Umbilical cord (tissue), 2 donors: Measurements from ENCODE around the gene CCDC149. TPM values are rescaled to one million over a fixed set of nuclear protein-coding genes. Genes with fewer than 3 reads are reported as not detected.

Source experiments
- DNase-seq: peaks from one replicate; pipeline ENCODE4 v3.0.0-alpha.2; 2015; ENCODE audit warnings: low spot score
- total RNA-seq: library from RNA; depleted of rRNA; stranded (reverse); fragments of >200 nt; gene quantifications from one replicate; pipeline ENCODE4 v1.2.3, GENCODE V29; 2014; ENCODE audit warnings: low replicate concordance; ENCODE audit not compliant: insufficient read depth

The CCDC149 gene
- total RNA-seq, 1 donor from 2014 or later: 17.8 TPM

DNA sequence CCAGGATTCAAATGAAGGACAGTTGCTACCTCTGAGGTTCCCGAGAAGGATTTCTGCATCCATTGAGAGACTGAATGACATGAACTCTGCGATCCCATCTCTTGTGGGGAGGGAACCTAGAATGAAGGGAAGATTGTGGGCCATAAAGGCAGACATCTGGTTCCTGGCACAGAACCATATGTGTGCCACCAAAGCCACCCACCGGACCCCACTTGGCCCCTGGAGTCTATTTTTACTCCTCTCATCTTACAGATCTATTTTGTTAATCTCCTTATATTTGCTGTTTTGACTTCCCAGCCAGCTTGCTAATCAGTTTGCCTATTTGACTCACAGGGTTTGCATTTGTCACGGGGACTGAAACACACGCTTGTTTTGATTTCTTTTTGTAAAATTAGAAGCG, 110.2 kb downstream of the CCDC149 start:
- DNase-seq: no peak

DNA sequence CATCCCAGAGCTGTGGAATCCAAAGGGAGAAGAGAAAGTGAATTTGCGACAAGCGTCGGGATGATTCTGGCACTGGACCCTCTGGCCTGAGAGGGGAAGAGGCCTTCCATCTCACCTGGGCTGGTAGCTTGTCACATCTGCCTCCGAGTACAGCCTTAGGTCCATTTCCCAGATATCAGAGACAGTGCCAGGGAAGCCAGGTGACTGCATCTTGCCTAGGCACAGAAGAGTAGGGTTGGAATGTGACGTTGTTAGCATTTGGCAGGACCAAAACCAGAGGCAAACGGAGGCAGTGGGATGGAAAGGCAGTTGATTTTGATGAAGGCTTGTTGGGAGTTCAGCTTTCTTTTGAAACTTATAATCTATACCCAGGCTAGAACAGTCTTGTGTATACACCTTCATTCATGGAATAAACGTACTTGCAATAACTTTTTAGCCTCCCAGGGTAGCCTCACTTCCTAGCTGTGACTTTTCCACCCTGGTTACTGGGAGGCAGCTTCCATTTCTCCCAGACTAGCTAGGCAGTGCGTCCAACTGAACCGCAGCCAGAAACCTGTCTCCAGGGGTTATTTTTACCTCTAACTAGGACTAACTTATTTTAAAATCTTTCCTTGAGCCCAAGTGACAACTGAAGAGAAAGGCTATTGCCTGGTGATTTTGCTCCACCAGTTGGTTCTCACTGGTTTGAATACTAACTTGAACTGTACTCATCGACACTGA, 111.5 kb downstream of the CCDC149 start:
- DNase-seq: no peak

DNA sequence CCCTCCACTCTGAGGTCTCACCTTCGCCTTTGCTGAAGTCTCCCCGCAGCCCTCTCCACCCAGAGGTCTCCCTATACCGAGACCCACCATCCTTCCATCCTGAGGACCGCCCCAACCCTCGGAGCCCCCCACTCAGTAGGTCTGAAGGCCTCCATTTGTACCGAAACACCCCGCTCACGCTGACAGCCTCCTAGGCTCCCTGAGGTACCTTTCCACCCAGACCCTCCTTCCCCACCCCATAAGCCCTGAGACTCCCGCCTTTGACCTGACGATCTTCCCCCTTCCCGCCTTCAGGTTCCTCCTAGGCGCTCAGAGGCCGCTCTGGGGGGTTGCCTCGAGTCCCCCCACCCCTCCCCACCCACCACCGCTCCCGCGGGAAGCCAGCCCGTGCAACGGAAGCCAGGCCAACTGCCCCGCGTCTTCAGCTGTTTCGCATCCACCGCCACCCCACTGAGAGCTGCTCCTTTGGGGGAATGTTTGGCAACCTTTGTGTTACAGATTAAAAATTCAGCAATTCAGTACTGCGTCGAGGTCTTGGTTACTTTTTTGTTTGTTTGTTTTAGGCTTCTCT, 112.4 kb downstream of the CCDC149 start:
- DNase-seq: no peak

DNA sequence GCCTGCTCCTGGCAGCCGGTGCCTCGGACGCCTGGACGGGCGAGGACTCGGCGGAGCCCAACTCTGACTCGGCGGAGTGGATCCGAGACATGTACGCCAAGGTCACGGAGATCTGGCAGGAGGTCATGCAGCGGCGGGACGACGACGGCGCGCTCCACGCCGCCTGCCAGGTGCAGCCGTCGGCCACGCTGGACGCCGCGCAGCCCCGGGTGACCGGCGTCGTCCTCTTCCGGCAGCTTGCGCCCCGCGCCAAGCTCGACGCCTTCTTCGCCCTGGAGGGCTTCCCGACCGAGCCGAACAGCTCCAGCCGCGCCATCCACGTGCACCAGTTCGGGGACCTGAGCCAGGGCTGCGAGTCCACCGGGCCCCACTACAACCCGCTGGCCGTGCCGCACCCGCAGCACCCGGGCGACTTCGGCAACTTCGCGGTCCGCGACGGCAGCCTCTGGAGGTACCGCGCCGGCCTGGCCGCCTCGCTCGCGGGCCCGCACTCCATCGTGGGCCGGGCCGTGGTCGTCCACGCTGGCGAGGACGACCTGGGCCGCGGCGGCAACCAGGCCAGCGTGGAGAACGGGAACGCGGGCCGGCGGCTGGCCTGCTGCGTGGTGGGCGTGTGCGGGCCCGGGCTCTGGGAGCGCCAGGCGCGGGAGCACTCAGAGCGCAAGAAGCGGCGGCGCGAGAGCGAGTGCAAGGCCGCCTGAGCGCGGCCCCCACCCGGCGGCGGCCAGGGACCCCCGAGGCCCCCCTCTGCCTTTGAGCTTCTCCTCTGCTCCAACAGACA, 113.1 kb downstream of the CCDC149 start:
- no peak for DNase-seq

DNA sequence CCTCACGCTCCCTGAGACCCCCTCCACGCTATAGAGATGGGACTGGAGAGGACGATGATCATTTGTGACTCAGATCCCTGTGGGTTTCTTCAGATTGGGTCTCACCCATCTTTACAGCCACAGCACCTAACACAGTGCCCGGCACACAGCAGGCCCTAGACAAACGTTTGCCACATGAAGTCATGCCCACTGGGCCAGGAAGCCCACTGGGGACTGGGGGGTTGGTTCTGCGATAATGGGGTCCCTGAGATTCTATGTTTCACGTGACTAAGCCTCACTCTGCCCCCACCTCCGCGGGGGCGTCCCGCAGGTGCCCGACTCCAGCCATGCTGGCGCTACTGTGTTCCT, 113.7 kb downstream of the CCDC149 start:
- no peak for DNase-seq

DNA sequence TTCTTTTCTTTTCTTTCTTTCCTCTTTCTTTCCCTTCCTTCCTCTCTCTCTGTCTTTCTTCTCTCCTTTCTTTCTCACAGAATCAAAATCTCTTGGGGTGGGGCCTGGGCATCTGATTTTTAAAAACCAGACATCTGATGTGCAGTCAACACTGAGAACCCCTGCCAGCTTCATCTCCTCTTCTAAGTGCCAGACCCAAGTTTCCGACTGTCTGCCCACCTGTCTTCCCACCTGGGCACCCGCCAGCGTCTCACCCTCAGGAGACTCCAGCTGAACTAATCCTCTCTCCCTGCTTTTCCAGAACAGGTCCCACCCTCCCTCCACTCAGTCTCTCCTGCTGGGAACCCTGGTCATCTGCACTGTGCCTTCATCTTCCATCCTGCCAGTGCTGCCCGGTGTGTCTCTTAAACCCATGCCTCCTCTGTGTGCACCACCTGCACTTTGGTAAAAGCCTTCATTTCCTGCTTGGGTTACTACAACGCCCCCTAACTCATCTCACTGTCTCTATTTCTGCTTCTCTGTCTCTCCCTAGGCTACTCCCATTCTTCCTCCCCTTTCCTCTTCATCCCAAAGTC, 114.7 kb downstream of the CCDC149 start:
- DNase-seq: no peak

DNA sequence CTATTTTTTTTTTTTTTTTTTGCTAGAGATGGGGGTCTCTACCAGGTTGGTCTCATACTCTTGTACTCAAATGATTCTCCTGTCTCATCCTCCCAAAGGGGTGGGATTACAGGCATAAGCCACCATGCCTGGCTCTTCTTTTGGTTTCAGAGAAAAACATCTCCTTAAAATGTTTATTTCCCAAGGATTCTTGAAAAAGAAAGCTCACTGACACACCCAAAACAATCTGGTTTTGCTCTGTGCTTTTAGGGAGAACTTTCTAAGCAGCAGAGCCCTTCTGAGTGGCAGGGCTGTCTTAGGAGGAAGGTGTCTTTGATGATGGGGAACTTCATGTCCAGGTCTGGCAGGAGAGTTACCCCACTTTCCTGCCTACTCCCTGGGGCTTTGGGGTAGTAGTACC, 116.2 kb downstream of the CCDC149 start:
- DNase-seq: peak; percentile 52

DNA sequence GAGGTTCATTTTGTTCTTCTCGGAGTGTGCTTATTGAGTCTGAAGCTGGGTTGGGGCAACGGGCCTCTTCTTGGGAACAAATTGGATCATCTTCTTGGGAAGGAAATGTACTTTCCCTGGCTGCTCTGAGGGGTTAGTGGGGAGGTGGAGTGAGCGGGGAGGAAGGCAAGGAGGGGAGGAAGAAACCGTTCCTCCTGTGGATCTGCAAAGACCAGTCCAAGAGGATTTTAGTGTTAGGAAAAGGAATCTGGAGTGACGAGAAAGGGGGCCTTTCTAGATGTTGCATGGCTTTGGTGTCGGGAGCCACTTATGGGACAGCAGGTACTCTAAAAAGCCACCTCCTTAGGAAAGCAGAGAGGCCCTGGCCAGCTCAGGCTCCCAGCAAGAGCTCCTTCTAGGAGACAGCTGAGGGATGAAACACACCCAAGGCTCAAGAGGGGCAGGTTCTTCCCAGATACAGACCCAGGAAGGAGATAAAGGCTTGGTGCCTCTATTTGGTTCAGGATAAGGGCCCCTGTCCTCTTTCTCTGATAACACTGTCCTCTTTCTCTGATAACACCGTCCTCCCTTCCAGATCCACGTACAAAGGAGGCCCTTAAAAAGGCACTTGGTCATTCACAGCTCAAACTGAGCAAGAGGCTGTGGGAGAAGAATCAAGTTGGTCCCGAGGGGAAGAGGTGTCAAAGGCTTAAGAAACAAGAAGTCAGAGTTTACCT, 117.0 kb downstream of the CCDC149 start:
- peak; percentile 28 for DNase-seq

DNA sequence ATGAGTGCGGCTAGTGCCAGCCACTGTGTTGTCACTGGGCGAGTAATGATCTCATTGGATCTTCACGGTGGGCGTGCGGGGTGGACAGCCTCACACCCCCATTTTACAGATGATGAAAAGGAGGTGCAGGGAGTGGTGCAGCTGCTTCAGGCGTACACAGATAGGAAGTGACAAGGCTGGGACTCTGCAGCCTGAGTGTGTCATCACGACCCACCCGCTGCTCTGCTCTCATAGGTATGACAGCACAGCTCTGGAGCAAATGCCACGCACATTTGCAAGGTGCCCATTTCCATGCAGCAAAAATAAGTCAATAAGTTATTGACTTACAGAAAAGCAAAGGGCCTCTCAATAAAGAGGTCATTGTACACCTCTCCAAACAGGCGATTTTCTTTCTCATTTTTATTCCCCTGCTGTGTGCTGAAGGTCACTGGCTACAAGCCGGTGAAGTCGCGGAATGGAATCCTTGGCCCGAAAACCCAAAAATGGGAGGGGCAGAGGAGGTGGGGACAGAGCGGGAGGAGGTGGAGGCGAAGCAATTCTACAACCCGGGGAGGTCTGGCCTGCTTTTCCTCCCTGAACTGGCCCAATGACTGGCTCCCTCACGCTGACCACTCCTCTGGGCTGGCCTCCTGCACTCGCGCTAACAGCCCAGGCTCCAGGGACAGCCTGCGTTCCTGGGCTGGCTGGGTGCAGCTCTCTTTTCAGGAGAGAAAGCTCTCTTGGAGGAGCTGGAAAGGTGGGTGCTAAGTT, 117.8 kb downstream of the CCDC149 start, which contains the start of gene SOD3:
Gene SOD3 (plus strand): TSS at position 658 of the 750 bp plus-strand sequence. CDS start 3,949 bp downstream, outside the sequence.
- peak; percentile 75 for DNase-seq

DNA sequence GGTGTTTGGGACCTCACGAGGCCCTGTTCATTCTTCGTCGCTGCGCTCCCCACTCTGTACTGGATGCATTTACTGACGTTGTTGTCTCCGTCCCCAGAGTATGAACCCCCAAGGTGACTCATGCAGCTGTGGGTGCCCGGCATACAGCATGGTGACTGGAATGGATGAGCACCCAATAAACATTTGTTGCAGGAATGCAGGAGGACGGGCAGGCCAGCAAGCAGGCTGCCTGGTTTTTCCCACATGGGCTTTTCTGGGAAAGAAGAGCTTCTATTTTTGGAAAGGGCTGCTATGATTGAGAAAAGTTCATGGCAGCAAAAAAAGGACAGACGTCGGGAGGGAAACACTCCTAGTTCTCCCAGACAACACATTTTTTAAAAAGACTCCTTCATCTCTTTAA, 118.4 kb downstream of the CCDC149 start:
- DNase-seq: peak; percentile 69

DNA sequence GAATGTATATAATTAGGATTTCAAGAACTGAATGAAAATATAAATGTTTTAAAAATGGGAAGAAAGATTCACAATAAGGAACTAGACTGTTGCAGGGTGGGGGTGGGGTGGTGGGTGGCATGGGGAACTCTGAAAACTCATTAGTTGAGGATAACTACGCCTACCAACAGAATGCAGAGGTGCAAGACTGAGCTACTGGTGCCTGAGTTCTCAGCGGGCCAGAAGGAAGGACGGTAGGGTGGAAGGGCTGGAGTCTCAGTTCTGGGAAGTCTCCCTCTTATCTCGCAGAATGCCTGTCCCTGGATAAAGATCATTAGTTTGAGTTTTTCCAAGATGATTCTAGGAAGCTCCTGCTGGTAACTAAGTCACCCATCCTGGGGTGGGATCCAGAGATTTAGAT, 118.8 kb downstream of the CCDC149 start:
- DNase-seq: no peak

DNA sequence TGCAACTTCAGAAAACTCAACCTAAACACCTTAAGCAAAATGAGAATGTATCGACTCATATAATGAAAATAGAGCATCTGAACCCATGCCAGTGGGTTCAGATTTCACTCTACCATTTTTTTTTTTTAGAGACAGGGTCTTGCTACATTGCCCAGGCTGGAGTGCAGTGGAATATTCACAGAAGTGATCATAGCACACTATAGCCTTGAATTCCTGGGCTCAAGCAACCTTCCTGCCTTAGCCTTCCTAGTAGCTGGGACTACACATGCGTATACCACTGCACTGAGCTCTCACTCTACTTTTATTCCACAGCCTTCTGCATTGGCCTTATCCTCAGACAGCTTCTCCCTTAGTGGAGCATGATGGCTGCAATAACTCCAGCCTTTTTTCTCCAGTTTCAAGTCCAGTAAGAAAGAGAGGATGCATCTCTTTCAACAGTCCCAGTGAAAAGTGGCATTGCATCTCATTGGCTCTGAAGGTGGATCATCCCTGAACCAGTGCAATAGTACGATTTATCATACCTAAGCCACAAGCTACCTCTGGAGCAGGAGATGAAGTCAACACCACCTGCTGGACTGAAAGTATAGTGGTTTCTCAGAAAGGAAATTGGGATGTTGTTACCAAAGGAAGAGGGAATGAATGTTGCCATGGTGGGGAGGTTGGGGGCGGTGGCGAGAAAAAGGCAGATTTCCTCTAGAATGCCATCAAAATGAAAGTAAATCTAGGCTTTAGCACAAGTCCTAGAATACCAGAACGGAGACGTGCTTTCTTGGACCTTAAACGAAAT, 119.4 kb downstream of the CCDC149 start:
- DNase-seq: no peak

DNA sequence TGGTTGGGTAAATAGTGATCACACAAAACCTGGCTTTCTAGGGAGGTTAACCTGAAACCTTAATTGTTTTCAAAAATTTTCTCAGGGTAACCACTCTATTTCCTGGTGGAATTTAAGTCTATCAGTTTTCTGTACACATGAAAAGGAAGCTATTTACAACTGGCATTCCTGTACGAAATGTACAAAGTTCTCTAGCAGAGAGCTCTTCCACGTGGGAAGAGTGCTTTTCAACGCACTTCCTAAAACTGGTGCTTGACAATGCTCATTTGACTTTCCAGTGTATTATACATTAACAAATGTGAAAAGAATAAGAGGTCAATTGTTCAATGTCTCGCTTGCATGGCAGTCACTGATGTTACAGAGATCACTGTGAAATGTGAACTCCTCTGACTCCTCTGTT, 120.3 kb downstream of the CCDC149 start:
- no peak for DNase-seq

DNA sequence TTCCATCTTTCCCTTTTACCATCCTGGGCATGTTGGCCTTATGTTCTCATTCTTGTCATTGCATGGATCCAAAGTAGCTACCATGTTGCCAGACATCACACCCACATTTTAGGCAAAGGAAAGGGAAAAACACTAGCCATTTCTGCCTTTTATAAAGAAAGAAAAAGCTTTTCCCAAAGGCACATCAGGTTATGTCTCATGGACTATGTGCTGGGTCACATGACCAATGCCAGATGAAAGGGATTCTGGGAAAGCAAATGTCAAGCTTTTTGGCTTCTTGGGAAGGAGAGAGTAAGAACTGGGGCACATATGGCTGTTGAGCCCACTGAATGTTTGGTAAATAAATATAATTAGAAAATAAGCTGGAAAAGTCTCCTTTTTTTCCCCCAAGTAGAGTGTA, 121.8 kb downstream of the CCDC149 start:
- no peak for DNase-seq

DNA sequence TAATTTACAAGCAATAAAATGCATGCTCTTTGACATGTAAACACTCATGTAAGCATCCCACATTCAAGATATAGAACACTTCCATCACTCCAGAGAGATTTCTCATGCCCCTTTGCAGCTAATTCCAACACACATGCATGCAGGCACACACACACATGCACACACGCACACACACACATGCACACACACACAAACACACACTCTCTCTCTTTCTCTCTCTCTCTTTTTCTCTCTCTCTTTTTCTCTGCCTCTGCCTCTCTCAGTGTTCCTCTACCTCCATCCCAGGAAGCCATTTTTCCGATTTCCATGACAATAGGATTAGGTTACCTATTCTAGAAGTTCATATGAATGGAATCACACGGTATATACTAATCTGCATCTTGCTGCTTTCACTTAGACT, 129.3 kb downstream of the CCDC149 start:
- no peak for DNase-seq

DNA sequence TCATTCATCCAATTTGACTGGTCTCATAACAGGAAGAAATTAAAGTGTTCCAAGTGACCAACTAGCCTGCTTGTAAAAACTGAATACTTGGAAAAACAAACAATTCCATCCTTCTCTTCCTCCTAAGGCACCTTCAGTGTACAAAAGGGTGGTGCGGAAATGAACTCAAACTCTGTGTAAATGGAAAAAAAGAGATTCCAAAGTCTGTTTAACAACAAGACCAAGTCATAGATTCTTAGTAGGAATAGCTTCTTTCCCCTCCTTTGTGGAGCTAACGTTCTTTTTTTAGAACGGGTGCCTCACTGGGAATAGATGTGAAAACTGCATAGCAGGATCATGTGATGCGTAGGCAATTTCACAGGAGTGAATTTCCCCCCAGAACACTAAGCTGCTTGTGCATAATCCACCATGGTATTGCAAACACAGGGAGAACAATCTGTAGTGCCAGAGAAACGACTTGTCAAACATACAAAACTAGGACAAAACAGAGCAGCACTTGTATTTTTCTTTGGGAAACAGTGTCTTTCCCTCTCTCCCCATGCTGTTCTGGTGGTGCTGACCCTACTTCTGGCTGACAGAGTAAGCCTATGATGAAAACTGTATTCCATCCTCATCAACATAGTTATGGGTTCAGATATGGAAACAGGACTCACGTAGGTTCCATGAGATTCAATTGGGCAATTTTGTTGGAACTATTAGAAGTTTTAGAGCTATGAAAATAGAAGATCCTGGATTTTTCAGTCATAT, 130.7 kb downstream of the CCDC149 start:
- no peak for DNase-seq

DNA sequence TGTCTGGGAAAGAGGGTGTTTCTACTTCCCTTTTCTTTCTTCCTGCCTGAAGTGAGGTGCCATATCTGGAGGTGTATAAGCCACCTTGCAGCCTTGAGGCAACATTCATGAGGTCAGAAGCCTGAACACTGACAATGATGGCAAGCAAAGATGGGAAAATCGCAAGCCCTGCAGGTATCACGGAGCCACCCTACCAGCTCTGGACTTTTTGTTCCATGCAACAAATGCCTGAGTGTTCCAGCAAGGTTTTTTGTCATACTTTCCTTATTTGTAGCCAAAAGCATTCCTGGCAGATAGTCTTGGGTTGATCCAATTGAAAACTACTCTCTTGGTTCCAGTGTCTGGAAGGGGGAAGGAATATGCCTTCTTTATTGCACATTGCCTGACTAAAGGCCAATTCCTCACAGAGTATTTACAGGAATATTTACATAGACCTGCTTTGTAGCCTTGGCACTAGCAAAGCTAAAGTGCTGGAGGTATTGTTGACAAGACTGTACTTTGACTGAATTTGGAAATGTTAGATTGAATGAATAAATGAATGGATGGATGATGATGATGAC, 131.8 kb downstream of the CCDC149 start:
- DNase-seq: no peak

DNA sequence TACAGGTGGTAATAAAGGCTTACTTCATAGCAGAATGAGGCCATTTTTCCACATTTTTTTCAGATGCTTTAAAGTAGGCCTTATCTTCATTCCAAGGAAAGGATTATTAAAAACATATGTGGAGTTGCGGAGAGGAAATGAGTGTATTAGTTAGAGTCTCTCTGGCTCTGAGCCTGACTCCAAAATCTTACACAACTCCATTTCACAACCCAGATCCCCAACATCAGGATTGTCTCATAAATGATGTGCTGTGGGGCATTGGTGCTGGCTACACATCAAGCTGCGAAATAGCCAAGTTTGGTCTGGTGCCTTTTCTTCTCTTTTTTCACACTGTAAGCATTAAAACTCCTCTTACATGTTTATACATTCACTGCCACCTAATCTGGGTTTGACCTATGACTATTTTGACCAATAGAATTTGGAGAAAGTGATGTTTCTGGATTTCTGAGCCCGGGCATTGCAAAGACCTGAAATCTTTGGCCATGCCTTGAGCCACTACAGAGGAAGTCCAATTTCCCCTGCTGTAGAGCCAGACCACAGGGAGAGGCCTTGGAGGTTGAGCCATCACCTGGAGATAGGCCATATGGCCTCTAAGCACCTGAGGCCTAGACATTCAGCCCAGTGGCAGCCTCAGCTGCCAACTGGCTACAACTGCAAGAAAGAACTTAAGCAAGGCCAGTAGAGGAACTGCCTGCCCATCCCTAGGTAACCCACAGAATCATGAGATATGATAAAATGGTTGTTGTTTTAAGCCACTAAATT, 134.2 kb downstream of the CCDC149 start:
- DNase-seq: peak; percentile 92
